ENCODE results near the gene LGALSL.

LGALSL gene

GRCh38 chr2:64485331-64485730, 31.4 kb downstream of the LGALSL start:
- no peaks in the 10 kb centered on the region for H3K4me1 ChIP-seq (ENCODE audit: insufficient read depth, low read length, poor library complexity, severe bottlenecking)
- H3K4me3 ChIP-seq (ENCODE audit: low read length, poor library complexity, severe bottlenecking): no peak overlapping the region
- H3K79me2 ChIP-seq (ENCODE audit: insufficient read depth, low read length): no peaks in the 10 kb centered on the region
- no peaks in the 10 kb centered on the region for H3K36me3 ChIP-seq (ENCODE audit: insufficient read depth, low read length)
- no peaks in the 10 kb centered on the region for H3F3A ChIP-seq (ENCODE audit: low read depth)
- no peaks in the 10 kb centered on the region for H4K20me1 ChIP-seq (ENCODE audit: insufficient read depth, low read length, poor library complexity, severe bottlenecking)
- H3K27me3 ChIP-seq (ENCODE audit: insufficient read depth, low read length, poor library complexity, severe bottlenecking): peaks cover 27% of the 10 kb centered on the region
- H3K4me2 ChIP-seq (ENCODE audit: low read depth, low read length, poor library complexity, severe bottlenecking): no peak overlapping the region
- TF ChIP-seq EZH2phosphoT487 (IDR thresholded peaks at IDR 0.05; ENCODE audit: borderline replicate concordance) (no peak), CTCF (conservative IDR thresholded peaks at IDR 0.05; ENCODE audit: low read length) (no peak)
- H3K9ac ChIP-seq (ENCODE audit: low read depth, low read length, poor library complexity, severe bottlenecking): no peak overlapping the region
- no peaks in the 10 kb centered on the region for H3K9me3 ChIP-seq (ENCODE audit: insufficient read depth, low read depth, low read length)
- H2AFZ ChIP-seq (ENCODE audit: low read length): no peak overlapping the region
- H3K9me2 ChIP-seq (replicated peaks; ENCODE audit: low read depth, low read length): no peaks in the 10 kb centered on the region

DNA sequence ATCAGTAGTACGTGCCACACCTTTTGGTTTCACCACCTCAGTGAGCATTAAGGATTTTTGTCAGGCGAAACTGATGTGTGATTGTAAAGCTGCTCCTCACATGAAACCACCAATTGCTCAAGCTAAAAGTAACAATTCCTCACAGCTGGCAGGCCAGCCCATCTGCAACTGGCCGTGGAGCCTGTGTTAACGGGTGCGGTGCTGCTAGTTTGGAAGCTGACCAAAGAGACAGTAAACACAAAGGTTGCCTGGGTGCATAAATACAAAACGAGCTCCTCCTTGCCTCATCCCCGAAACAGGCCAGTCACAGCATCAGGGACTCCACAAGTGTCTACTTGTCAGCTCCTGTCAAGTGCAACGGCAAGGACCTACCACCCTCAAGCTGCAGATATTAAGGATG, 32.0 kb downstream of the LGALSL start:
- TF ChIP-seq CTCF (conservative IDR thresholded peaks at IDR 0.05; ENCODE audit: low read length) (no peak), EZH2phosphoT487 (IDR thresholded peaks at IDR 0.05; ENCODE audit: borderline replicate concordance) (no peak)
- Histone ChIP-seq H3K4me2 (ENCODE audit: low read depth, low read length, poor library complexity, severe bottlenecking) (no peak overlapping the region), H3K4me1 (ENCODE audit: insufficient read depth, low read length, poor library complexity, severe bottlenecking) (no peaks in the 10 kb centered on the region)

DNA sequence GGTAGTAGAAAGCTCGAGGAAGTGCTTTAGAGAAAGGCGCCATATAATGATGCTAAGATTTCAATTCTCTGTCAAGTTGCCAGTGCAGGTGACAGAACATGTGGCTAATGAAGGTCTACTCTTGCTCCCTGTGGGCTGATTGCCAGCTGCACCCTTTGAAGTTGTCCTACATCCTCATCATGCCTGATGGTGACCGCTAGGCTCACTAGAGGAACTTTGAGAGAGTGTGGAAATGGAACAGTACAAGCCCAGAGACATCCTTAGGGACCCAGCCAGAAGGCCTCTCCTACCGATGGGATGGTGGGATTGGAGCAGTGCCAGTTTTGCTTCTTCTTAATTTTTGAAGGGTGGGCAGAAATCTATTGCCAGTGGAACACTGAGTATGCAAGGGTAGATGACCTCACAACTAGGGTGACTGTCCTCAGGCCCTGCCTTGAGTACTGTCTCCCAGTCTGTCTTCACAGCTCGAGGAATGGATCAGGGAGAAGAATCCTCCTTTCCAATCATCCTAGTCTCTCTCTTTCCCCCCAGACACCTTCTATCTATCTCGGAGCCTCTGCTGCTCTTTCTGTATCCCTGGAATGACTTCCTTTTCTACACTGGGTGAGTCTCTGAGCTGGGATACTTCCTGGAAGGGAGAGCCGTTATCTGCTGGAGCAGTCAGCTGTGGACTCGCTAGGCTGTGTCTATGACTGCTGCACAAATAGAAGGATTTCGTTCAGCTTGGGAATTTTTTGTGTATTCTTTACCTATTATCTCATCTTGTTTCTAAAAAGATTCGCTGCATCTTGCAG, 33.5 kb downstream of the LGALSL start:
- Histone ChIP-seq H3K9me3 (ENCODE audit: insufficient read depth, low read depth, low read length) (no peaks in the 10 kb centered on the region), H3K79me2 (ENCODE audit: insufficient read depth, low read length) (no peaks in the 10 kb centered on the region), H3K36me3 (ENCODE audit: insufficient read depth, low read length) (no peaks in the 10 kb centered on the region), H3K9ac (ENCODE audit: low read depth, low read length, poor library complexity, severe bottlenecking) (no peak overlapping the region), H3K4me2 (ENCODE audit: low read depth, low read length, poor library complexity, severe bottlenecking) (no peak overlapping the region), H2AFZ (ENCODE audit: low read length) (no peak overlapping the region), H3K4me3 (ENCODE audit: low read length, poor library complexity, severe bottlenecking) (no peak overlapping the region), H3K4me1 (ENCODE audit: insufficient read depth, low read length, poor library complexity, severe bottlenecking) (no peaks in the 10 kb centered on the region), H4K20me1 (ENCODE audit: insufficient read depth, low read length, poor library complexity, severe bottlenecking) (no peaks in the 10 kb centered on the region), H3K9me2 (replicated peaks; ENCODE audit: low read depth, low read length) (no peaks in the 10 kb centered on the region), H3F3A (ENCODE audit: low read depth) (no peaks in the 10 kb centered on the region), H3K27me3 (ENCODE audit: insufficient read depth, low read length, poor library complexity, severe bottlenecking) (peaks cover 48% of the 10 kb centered on the region)
- no peak for TF ChIP-seq CTCF (conservative IDR thresholded peaks at IDR 0.05; ENCODE audit: low read length)
- TF ChIP-seq EZH2phosphoT487 (IDR thresholded peaks at IDR 0.05; ENCODE audit: borderline replicate concordance): no peak

More for the DNA sequence above, 32.0 kb downstream of the LGALSL start:
- no peaks in the 10 kb centered on the region for H3K9me3 ChIP-seq (ENCODE audit: insufficient read depth, low read depth, low read length)
- H3K9me2 ChIP-seq (replicated peaks; ENCODE audit: low read depth, low read length): no peaks in the 10 kb centered on the region
- H3F3A ChIP-seq (ENCODE audit: low read depth): no peaks in the 10 kb centered on the region
- H3K27me3 ChIP-seq (ENCODE audit: insufficient read depth, low read length, poor library complexity, severe bottlenecking): peaks cover 33% of the 10 kb centered on the region
- H3K9ac ChIP-seq (ENCODE audit: low read depth, low read length, poor library complexity, severe bottlenecking): no peak overlapping the region
- H4K20me1 ChIP-seq (ENCODE audit: insufficient read depth, low read length, poor library complexity, severe bottlenecking): no peaks in the 10 kb centered on the region
- H3K4me3 ChIP-seq (ENCODE audit: low read length, poor library complexity, severe bottlenecking): no peak overlapping the region
- no peaks in the 10 kb centered on the region for H3K36me3 ChIP-seq (ENCODE audit: insufficient read depth, low read length)
- no peak overlapping the region for H2AFZ ChIP-seq (ENCODE audit: low read length)
- H3K79me2 ChIP-seq (ENCODE audit: insufficient read depth, low read length): no peaks in the 10 kb centered on the region

Measured in Loucy (cell line).